ENCODE measurements around the gene UBE2V1. TPM values are rescaled to one million over a fixed set of nuclear protein-coding genes. Genes with fewer than 3 reads are reported as not detected.
A peak's percentile ranks its signal among the peaks of the same experiment; 100 is the strongest.

Gene UBE2V1
- total RNA-seq, 1 donor from 2014 or later: 117 TPM

GRCh38 chr20:50057714-50058053 lies 55.3 kb downstream of the UBE2V1 start:
- Mint-ChIP-seq H3K9me3 (no peaks in the 10 kb centered on the region), H3K27ac (no peak overlapping the region), H3K36me3 (no peaks in the 10 kb centered on the region), H3K4me3 (no peak overlapping the region), H3K4me1 (ENCODE audit: unreplicated experiment) (peaks cover 13% of the 10 kb centered on the region), H3K27me3 (no peaks in the 10 kb centered on the region)
- TF ChIP-seq, protein P1, sequence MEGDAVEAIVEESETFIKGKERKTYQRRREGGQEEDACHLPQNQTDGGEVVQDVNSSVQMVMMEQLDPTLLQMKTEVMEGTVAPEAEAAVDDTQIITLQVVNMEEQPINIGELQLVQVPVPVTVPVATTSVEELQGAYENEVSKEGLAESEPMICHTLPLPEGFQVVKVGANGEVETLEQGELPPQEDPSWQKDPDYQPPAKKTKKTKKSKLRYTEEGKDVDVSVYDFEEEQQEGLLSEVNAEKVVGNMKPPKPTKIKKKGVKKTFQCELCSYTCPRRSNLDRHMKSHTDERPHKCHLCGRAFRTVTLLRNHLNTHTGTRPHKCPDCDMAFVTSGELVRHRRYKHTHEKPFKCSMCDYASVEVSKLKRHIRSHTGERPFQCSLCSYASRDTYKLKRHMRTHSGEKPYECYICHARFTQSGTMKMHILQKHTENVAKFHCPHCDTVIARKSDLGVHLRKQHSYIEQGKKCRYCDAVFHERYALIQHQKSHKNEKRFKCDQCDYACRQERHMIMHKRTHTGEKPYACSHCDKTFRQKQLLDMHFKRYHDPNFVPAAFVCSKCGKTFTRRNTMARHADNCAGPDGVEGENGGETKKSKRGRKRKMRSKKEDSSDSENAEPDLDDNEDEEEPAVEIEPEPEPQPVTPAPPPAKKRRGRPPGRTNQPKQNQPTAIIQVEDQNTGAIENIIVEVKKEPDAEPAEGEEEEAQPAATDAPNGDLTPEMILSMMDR (conservative IDR thresholded peaks at IDR 0.05): no peak
- no peak for DNase-seq (ENCODE audit: extremely low spot score, unreplicated experiment)

DNA sequence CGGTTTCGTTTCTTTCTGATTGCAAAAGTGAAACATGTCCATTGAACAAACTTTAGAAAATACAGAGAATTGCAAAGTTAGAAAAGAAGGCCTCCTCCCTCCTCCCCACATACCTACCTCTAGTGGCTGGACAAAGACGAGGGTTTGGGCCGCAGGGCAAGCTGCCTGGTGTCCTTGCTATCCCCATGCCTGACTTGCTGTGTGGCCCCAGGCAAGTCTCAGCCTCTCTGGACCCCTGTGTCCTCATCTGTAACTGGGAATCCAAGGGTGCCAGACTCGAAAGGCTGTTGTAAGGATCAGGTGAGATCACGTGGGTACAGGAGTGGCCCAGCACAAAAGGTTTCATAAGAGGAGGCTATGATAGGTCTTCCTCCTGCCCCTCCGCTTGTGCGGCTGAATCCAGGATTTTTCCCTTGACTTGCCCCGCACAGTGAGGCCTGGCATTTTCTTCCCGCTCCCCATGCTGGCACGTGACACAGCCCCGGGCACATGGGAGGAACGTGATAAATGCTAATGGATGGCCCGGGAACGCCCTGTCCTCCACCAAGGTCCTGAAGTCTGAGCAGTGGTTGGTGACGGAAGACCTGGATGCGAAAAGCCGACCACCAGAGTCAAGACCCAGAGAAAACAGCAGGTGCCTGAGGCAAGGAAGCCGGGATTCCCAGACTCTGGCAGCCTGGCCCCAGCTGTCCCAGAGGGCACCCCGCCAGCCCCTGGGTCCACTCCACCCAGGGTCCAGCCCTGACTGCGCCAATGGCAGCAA lies 55.8 kb downstream of the UBE2V1 start:
- H3K9me3 Mint-ChIP-seq: no peaks in the 10 kb centered on the region
- H3K27me3 Mint-ChIP-seq: no peaks in the 10 kb centered on the region
- H3K27ac Mint-ChIP-seq: peak overlapping the region; percentile 46

DNA sequence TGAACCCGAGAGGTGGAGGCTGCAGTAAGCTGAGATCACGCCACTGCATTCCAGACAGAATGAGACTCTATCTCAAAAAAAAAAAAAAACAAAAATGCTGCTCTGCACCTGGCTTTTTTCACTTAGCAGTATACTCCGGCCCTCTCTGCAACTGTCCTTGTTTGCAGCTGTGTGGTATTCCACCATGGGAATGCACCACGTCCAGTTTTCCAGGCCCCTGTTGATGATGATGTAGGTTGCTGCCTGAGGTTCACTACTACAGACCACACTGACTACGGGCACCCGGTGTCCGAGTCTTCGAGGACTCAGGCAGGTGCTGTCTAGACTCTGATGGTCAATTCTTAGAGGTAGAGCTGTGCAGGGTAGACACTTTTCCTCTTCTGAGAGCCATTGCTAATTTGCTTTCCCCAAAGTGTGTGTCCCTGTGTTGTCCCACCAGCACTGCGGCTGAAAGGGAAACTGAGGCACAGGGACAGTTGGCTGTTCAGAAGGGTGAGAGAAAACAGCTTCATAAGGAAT lies 56.5 kb downstream of the UBE2V1 start:
- Mint-ChIP-seq H3K36me3 (no peaks in the 10 kb centered on the region), H3K9me3 (no peaks in the 10 kb centered on the region), H3K27ac (peak overlapping the region; percentile 46), H3K4me1 (ENCODE audit: unreplicated experiment) (peaks cover 16% of the 10 kb centered on the region), H3K4me3 (no peak overlapping the region), H3K27me3 (no peaks in the 10 kb centered on the region)
- TF ChIP-seq, protein P1 (conservative IDR thresholded peaks at IDR 0.05): no peak
- no peak for DNase-seq (ENCODE audit: extremely low spot score, unreplicated experiment)

More for the DNA sequence above, 55.8 kb downstream of the UBE2V1 start:
- TF ChIP-seq, protein P1 (conservative IDR thresholded peaks at IDR 0.05): no peak
- no peaks in the 10 kb centered on the region for H3K36me3 Mint-ChIP-seq
- H3K4me3 Mint-ChIP-seq: no peak overlapping the region
- DNase-seq (ENCODE audit: extremely low spot score, unreplicated experiment): no peak
- H3K4me1 Mint-ChIP-seq (ENCODE audit: unreplicated experiment): peaks cover 16% of the 10 kb centered on the region

DNA sequence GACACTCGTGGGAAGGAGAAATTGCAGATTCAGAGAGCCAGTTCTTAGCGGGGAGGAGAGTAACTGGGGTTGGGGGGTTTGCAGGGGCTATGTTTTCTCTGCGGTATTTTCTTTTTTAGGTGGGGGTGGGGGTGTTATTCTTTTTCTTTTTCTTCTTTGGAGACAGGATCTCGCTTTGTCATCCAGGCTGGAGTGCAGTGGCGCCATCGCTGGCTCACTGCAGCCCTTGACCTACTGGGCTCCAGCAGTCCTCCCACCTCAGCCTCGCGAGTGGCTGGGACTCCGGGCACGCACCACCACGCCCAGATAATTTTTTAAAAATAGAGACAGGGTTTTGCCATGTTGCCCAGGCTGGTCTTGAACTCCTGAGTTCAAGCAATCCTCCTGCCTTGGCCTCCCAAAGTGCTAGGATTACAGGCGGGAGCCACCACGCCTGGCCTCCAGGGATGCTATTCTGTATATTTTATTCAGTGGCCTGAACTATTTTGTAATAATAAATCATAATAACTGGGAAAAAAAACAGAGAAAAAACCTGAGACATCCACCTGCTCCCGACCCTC lies 57.3 kb downstream of the UBE2V1 start:
- Mint-ChIP-seq H3K27ac (peak overlapping the region; percentile 83), H3K4me3 (peak overlapping the region; percentile 65), H3K27me3 (no peaks in the 10 kb centered on the region), H3K4me1 (ENCODE audit: unreplicated experiment) (peaks cover 16% of the 10 kb centered on the region), H3K9me3 (no peaks in the 10 kb centered on the region), H3K36me3 (no peaks in the 10 kb centered on the region)
- TF ChIP-seq, protein P1 (conservative IDR thresholded peaks at IDR 0.05): no peak
- no peak for DNase-seq (ENCODE audit: extremely low spot score, unreplicated experiment)

DNA sequence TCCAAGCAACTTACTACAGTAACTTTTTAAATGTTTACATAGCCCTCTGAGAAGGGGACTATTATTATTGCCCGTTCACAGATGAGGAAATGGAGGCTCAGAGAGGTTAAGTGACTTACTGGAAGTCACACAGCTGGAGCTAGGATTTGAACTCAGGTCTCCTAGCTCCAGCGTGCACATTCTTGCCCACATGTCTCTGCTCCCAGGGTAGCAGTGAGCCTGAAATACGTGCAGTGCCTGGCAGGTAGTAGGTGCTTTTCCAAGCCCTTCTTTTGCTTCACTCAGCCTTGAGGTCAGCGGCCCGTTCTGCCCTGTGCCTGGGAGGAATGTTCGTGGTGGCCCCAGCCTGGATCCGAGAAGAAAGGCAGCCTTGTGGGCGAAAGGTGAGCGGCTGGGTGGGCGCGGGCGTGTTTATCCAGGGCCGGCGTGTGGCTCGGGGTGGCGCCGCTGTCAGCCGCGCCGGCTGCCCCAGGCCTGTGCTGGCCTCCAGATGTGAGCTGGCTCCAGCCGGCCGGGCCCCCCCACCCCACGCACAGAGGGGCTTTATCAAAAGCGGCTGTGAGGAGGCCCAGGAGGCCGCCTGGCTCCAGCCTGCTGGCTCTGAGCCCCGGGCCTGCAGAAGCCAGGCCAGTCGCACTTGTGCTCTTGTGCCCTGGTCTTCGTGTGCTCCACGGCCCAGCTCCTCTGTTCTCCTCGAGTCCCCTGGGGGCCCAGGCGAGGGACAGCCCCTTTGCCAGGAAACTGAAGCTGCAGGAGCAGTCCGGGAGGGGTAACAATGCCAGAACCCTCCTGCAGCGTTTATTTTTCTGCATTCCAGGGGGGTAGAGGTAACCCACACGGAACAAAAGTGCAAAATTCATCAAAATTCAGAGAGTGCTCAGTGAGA lies 58.1 kb downstream of the UBE2V1 start:
- H3K36me3 Mint-ChIP-seq: no peaks in the 10 kb centered on the region
- peaks cover 16% of the 10 kb centered on the region for H3K4me1 Mint-ChIP-seq (ENCODE audit: unreplicated experiment)
- DNase-seq (ENCODE audit: extremely low spot score, unreplicated experiment): peak; percentile 83
- H3K27ac Mint-ChIP-seq: peak overlapping the region; percentile 83
- no peaks in the 10 kb centered on the region for H3K27me3 Mint-ChIP-seq
- H3K9me3 Mint-ChIP-seq: no peaks in the 10 kb centered on the region
- peak overlapping the region; percentile 65 for H3K4me3 Mint-ChIP-seq
- TF ChIP-seq, protein P1 (conservative IDR thresholded peaks at IDR 0.05): no peak

Data from type B pancreatic cell (in vitro differentiated cells).